ENCODE measurements around the gene WLS.
A peak's percentile ranks its signal among the peaks of the same experiment; 100 is the strongest.

Gene WLS

GRCh38 chr1:68188644-68189340 is 43.5 kb downstream of the WLS start:
- H3K18ac ChIP-seq (ENCODE audit: low read length): no peak overlapping the region
- no peak overlapping the region for H3K9ac ChIP-seq (ENCODE audit: low read depth, low read length, poor library complexity)
- no peak overlapping the region for H3K14ac ChIP-seq (ENCODE audit: low read length)
- no peak overlapping the region for H3K23ac ChIP-seq (ENCODE audit: low read depth, low read length, poor library complexity)
- no peak overlapping the region for H4K8ac ChIP-seq (ENCODE audit: low read depth, low read length)
- no peak overlapping the region for H3K4ac ChIP-seq (ENCODE audit: low read length)
- H3K4me3 ChIP-seq (ENCODE audit: low read length in 2 of 2): no peak overlapping the region
- no peak for DNase-seq (ENCODE audit: low spot score)
- no CpG with 5 or more reads among the region's 4 CpGs for WGBS, 2 donors (ENCODE audit: extremely low coverage in 2 of 2, insufficient read length in 2 of 2, insufficient replicate concordance in 1 of 2)
- H3K9me3 ChIP-seq (replicated peaks in 1 of 2; ENCODE audit: control insufficient read depth in 2 of 2, insufficient read depth in 1 of 2, low read depth in 1 of 2, low read length in 2 of 2): peaks cover 2 to 37% of the 10 kb centered on the region in 2 donors
- no peak overlapping the region for H3K4me2 ChIP-seq (ENCODE audit: insufficient read depth, low read length, poor library complexity, severe bottlenecking)
- no peaks in the 10 kb centered on the region for H3K27me3 ChIP-seq (ENCODE audit: control insufficient read depth in 3 of 3, insufficient read depth in 3 of 3, low read depth in 1 of 3, low read length in 3 of 3)
- no peak overlapping the region for H4K91ac ChIP-seq (ENCODE audit: low read depth, low read length, poor library complexity)
- H3K4me1 ChIP-seq (ENCODE audit: control insufficient read depth in 2 of 2, insufficient read depth in 1 of 2, low read depth in 1 of 2, low read length in 2 of 2): no peaks in the 10 kb centered on the region
- H2AFZ ChIP-seq (ENCODE audit: low read length): no peak overlapping the region
- no peak overlapping the region for H2BK5ac ChIP-seq (ENCODE audit: low read length)
- H2BK15ac ChIP-seq (ENCODE audit: low read length): no peak overlapping the region
- H3K79me1 ChIP-seq (ENCODE audit: low read depth, low read length): no peaks in the 10 kb centered on the region
- H2BK12ac ChIP-seq (ENCODE audit: low read length): no peak overlapping the region
- H2BK120ac ChIP-seq (ENCODE audit: low read depth, low read length): no peak overlapping the region
- H3K27ac ChIP-seq (replicated peaks; ENCODE audit: low read length): no peak overlapping the region
- peaks cover 0 to 99% of the 10 kb centered on the region in 2 donors for H3K36me3 ChIP-seq (replicated peaks in 1 of 2; ENCODE audit: control insufficient read depth in 2 of 2, insufficient read depth in 2 of 2, low read length in 2 of 2)
- no peak overlapping the region for H2AK5ac ChIP-seq (ENCODE audit: low read depth, low read length)

GRCh38 chr1:68188060-68188538 is 44.2 kb downstream of the WLS start:
- peaks cover 0 to 99% of the 10 kb centered on the region in 2 donors for H3K36me3 ChIP-seq (replicated peaks in 1 of 2; ENCODE audit: control insufficient read depth in 2 of 2, insufficient read depth in 2 of 2, low read length in 2 of 2)
- H2BK12ac ChIP-seq (ENCODE audit: low read length): no peak overlapping the region
- WGBS, 2 donors (ENCODE audit: extremely low coverage in 2 of 2, insufficient read length in 2 of 2, insufficient replicate concordance in 1 of 2): no CpG with 5 or more reads among the region's 3 CpGs
- H3K14ac ChIP-seq (ENCODE audit: low read length): no peak overlapping the region
- H3K79me1 ChIP-seq (ENCODE audit: low read depth, low read length): no peaks in the 10 kb centered on the region
- no peak overlapping the region for H4K91ac ChIP-seq (ENCODE audit: low read depth, low read length, poor library complexity)
- H3K4me2 ChIP-seq (ENCODE audit: insufficient read depth, low read length, poor library complexity, severe bottlenecking): no peak overlapping the region
- no peak overlapping the region for H2BK15ac ChIP-seq (ENCODE audit: low read length)
- H2BK120ac ChIP-seq (ENCODE audit: low read depth, low read length): no peak overlapping the region
- no peak overlapping the region for H3K27ac ChIP-seq (replicated peaks; ENCODE audit: low read length)
- H3K4ac ChIP-seq (ENCODE audit: low read length): no peak overlapping the region
- peaks cover 2 to 35% of the 10 kb centered on the region in 2 donors for H3K9me3 ChIP-seq (replicated peaks in 1 of 2; ENCODE audit: control insufficient read depth in 2 of 2, insufficient read depth in 1 of 2, low read depth in 1 of 2, low read length in 2 of 2)
- no peak overlapping the region for H3K9ac ChIP-seq (ENCODE audit: low read depth, low read length, poor library complexity)
- H3K4me3 ChIP-seq (ENCODE audit: low read length in 2 of 2): no peak overlapping the region
- H3K18ac ChIP-seq (ENCODE audit: low read length): no peak overlapping the region
- no peak overlapping the region for H2AFZ ChIP-seq (ENCODE audit: low read length)
- H4K8ac ChIP-seq (ENCODE audit: low read depth, low read length): no peak overlapping the region
- H2BK5ac ChIP-seq (ENCODE audit: low read length): no peak overlapping the region
- H2AK5ac ChIP-seq (ENCODE audit: low read depth, low read length): no peak overlapping the region
- DNase-seq (ENCODE audit: low spot score): no peak
- H3K27me3 ChIP-seq (ENCODE audit: control insufficient read depth in 3 of 3, insufficient read depth in 3 of 3, low read depth in 1 of 3, low read length in 3 of 3): no peaks in the 10 kb centered on the region
- H3K23ac ChIP-seq (ENCODE audit: low read depth, low read length, poor library complexity): no peak overlapping the region
- no peaks in the 10 kb centered on the region for H3K4me1 ChIP-seq (ENCODE audit: control insufficient read depth in 2 of 2, insufficient read depth in 1 of 2, low read depth in 1 of 2, low read length in 2 of 2)

GRCh38 chr1:68185743-68186142 is 46.6 kb downstream of the WLS start:
- Histone ChIP-seq H2AFZ (ENCODE audit: low read length) (no peak overlapping the region), H4K8ac (ENCODE audit: low read depth, low read length) (no peak overlapping the region), H3K27ac (replicated peaks; ENCODE audit: low read length) (no peak overlapping the region), H3K18ac (ENCODE audit: low read length) (no peak overlapping the region), H4K91ac (ENCODE audit: low read depth, low read length, poor library complexity) (no peak overlapping the region), H3K4me3 (ENCODE audit: low read length in 2 of 2) (no peak overlapping the region), H3K9ac (ENCODE audit: low read depth, low read length, poor library complexity) (no peak overlapping the region), H3K9me3 (replicated peaks in 1 of 2; ENCODE audit: control insufficient read depth in 2 of 2, insufficient read depth in 1 of 2, low read depth in 1 of 2, low read length in 2 of 2) (peaks cover 2 to 23% of the 10 kb centered on the region in 2 donors), H3K36me3 (replicated peaks in 1 of 2; ENCODE audit: control insufficient read depth in 2 of 2, insufficient read depth in 2 of 2, low read length in 2 of 2) (peaks cover 0 to 98% of the 10 kb centered on the region in 2 donors), H3K23ac (ENCODE audit: low read depth, low read length, poor library complexity) (no peak overlapping the region), H2BK12ac (ENCODE audit: low read length) (no peak overlapping the region), H3K14ac (ENCODE audit: low read length) (no peak overlapping the region), H2AK5ac (ENCODE audit: low read depth, low read length) (no peak overlapping the region), H3K4ac (ENCODE audit: low read length) (no peak overlapping the region), H2BK120ac (ENCODE audit: low read depth, low read length) (no peak overlapping the region), H2BK5ac (ENCODE audit: low read length) (no peak overlapping the region), H3K27me3 (ENCODE audit: control insufficient read depth in 3 of 3, insufficient read depth in 3 of 3, low read depth in 1 of 3, low read length in 3 of 3) (no peaks in the 10 kb centered on the region), H3K4me1 (ENCODE audit: control insufficient read depth in 2 of 2, insufficient read depth in 1 of 2, low read depth in 1 of 2, low read length in 2 of 2) (no peaks in the 10 kb centered on the region), H3K79me1 (ENCODE audit: low read depth, low read length) (no peaks in the 10 kb centered on the region), H2BK15ac (ENCODE audit: low read length) (no peak overlapping the region), H3K4me2 (ENCODE audit: insufficient read depth, low read length, poor library complexity, severe bottlenecking) (peak overlapping the region; percentile 0)
- no CpG with 5 or more reads among the region's 2 CpGs for WGBS, 2 donors (ENCODE audit: extremely low coverage in 2 of 2, insufficient read length in 2 of 2, insufficient replicate concordance in 1 of 2)
- DNase-seq (ENCODE audit: low spot score): no peak

GRCh38 chr1:68183895-68184294 is 48.4 kb downstream of the WLS start:
- no peak overlapping the region for H3K4me3 ChIP-seq (ENCODE audit: low read length in 2 of 2)
- H2AFZ ChIP-seq (ENCODE audit: low read length): no peak overlapping the region
- H2BK5ac ChIP-seq (ENCODE audit: low read length): no peak overlapping the region
- no CpG with 5 or more reads among the region's 2 CpGs for WGBS, 2 donors (ENCODE audit: extremely low coverage in 2 of 2, insufficient read length in 2 of 2, insufficient replicate concordance in 1 of 2)
- no peak overlapping the region for H3K18ac ChIP-seq (ENCODE audit: low read length)
- H3K14ac ChIP-seq (ENCODE audit: low read length): no peak overlapping the region
- no peak overlapping the region for H2AK5ac ChIP-seq (ENCODE audit: low read depth, low read length)
- H3K27ac ChIP-seq (replicated peaks; ENCODE audit: low read length): no peak overlapping the region
- H4K8ac ChIP-seq (ENCODE audit: low read depth, low read length): no peak overlapping the region
- no peak overlapping the region for H4K91ac ChIP-seq (ENCODE audit: low read depth, low read length, poor library complexity)
- no peak overlapping the region for H3K9ac ChIP-seq (ENCODE audit: low read depth, low read length, poor library complexity)
- H2BK12ac ChIP-seq (ENCODE audit: low read length): no peak overlapping the region
- no peak overlapping the region for H2BK120ac ChIP-seq (ENCODE audit: low read depth, low read length)
- H3K4me1 ChIP-seq (ENCODE audit: control insufficient read depth in 2 of 2, insufficient read depth in 1 of 2, low read depth in 1 of 2, low read length in 2 of 2): no peaks in the 10 kb centered on the region
- H3K4me2 ChIP-seq (ENCODE audit: insufficient read depth, low read length, poor library complexity, severe bottlenecking): no peak overlapping the region
- no peaks in the 10 kb centered on the region for H3K27me3 ChIP-seq (ENCODE audit: control insufficient read depth in 3 of 3, insufficient read depth in 3 of 3, low read depth in 1 of 3, low read length in 3 of 3)
- H3K4ac ChIP-seq (ENCODE audit: low read length): no peak overlapping the region
- peaks cover 0 to 17% of the 10 kb centered on the region in 2 donors for H3K9me3 ChIP-seq (replicated peaks in 1 of 2; ENCODE audit: control insufficient read depth in 2 of 2, insufficient read depth in 1 of 2, low read depth in 1 of 2, low read length in 2 of 2)
- DNase-seq (ENCODE audit: low spot score): no peak
- H3K79me1 ChIP-seq (ENCODE audit: low read depth, low read length): no peaks in the 10 kb centered on the region
- no peak overlapping the region for H3K23ac ChIP-seq (ENCODE audit: low read depth, low read length, poor library complexity)
- peaks cover 0 to 98% of the 10 kb centered on the region in 2 donors for H3K36me3 ChIP-seq (replicated peaks in 1 of 2; ENCODE audit: control insufficient read depth in 2 of 2, insufficient read depth in 2 of 2, low read length in 2 of 2)
- no peak overlapping the region for H2BK15ac ChIP-seq (ENCODE audit: low read length)
